ENCODE data around the gene USP6NL.

USP6NL gene

GRCh38 chr10:11602919-11603523, 8.4 kb downstream of the USP6NL start:
- no peak for TF ChIP-seq CTCF (IDR thresholded peaks at IDR 0.05; ENCODE audit: insufficient read depth, low read length, poor library complexity, severe bottlenecking)
- Histone ChIP-seq H3K4me3 (replicated peaks; ENCODE audit: low read depth, low read length) (no peak overlapping the region; the same call in 1 of the 2 replicates), H3K36me3 (ENCODE audit: control insufficient read depth, insufficient read depth, low read length) (no peaks in the 10 kb centered on the region), H3K27me3 (replicated peaks; ENCODE audit: control insufficient read depth, insufficient read depth, low read length) (no peaks in the 10 kb centered on the region)
- DNase-seq (ENCODE audit: extremely low read depth, insufficient read length), result peak; percentile 69

GRCh38 chr10:11602358-11602757, 9.1 kb downstream of the USP6NL start:
- DNase-seq (ENCODE audit: extremely low read depth, insufficient read length), result peak; percentile 62
- Histone ChIP-seq H3K4me3 (replicated peaks; ENCODE audit: low read depth, low read length) (no peak overlapping the region; the same call in none of the 2 replicates), H3K27me3 (replicated peaks; ENCODE audit: control insufficient read depth, insufficient read depth, low read length) (no peaks in the 10 kb centered on the region), H3K36me3 (ENCODE audit: control insufficient read depth, insufficient read depth, low read length) (no peaks in the 10 kb centered on the region)
- no peak for TF ChIP-seq CTCF (IDR thresholded peaks at IDR 0.05; ENCODE audit: insufficient read depth, low read length, poor library complexity, severe bottlenecking)

- no peak for DNase-seq (ENCODE audit: extremely low read depth, insufficient read length)
- Histone ChIP-seq H3K4me3 (replicated peaks; ENCODE audit: low read depth, low read length) (no peak overlapping the region; the same call in 1 of the 2 replicates), H3K36me3 (ENCODE audit: control insufficient read depth, insufficient read depth, low read length) (no peaks in the 10 kb centered on the region), H3K27me3 (replicated peaks; ENCODE audit: control insufficient read depth, insufficient read depth, low read length) (no peaks in the 10 kb centered on the region)
- no peak for TF ChIP-seq CTCF (IDR thresholded peaks at IDR 0.05; ENCODE audit: insufficient read depth, low read length, poor library complexity, severe bottlenecking)
Observed at GRCh38 chr10:11601670-11602069, 9.8 kb downstream of the USP6NL start.

- DNase-seq (ENCODE audit: extremely low read depth, insufficient read length), result no peak
- no peaks in the 10 kb centered on the region for H3K27me3 ChIP-seq (replicated peaks; ENCODE audit: control insufficient read depth, insufficient read depth, low read length)
- TF ChIP-seq CTCF (IDR thresholded peaks at IDR 0.05; ENCODE audit: insufficient read depth, low read length, poor library complexity, severe bottlenecking), result no peak
- H3K36me3 ChIP-seq (ENCODE audit: control insufficient read depth, insufficient read depth, low read length), result no peaks in the 10 kb centered on the region
- H3K4me3 ChIP-seq (replicated peaks; ENCODE audit: low read depth, low read length), result no peak overlapping the region; the same call in 1 of the 2 replicates
Observed at GRCh38 chr10:11600280-11600679, 11.2 kb downstream of the USP6NL start.

- no peak for DNase-seq (ENCODE audit: extremely low read depth, insufficient read length)
- H3K27me3 ChIP-seq (replicated peaks; ENCODE audit: control insufficient read depth, insufficient read depth, low read length), result no peaks in the 10 kb centered on the region
- TF ChIP-seq CTCF (IDR thresholded peaks at IDR 0.05; ENCODE audit: insufficient read depth, low read length, poor library complexity, severe bottlenecking), result no peak
- no peaks in the 10 kb centered on the region for H3K36me3 ChIP-seq (ENCODE audit: control insufficient read depth, insufficient read depth, low read length)
- H3K4me3 ChIP-seq (replicated peaks; ENCODE audit: low read depth, low read length), result peak overlapping the region; percentile 38
Observed at GRCh38 chr10:11598712-11599397, 12.6 kb downstream of the USP6NL start.

Measured in GM06990 (cell line).